ENCODE results near the gene GATAD2B. TPM values are rescaled to one million over a fixed set of nuclear protein-coding genes. Genes with fewer than 3 reads are reported as not detected.

GATAD2B gene
- total RNA-seq, 1 donor from 2014 or later = 48.4 TPM

DNA sequence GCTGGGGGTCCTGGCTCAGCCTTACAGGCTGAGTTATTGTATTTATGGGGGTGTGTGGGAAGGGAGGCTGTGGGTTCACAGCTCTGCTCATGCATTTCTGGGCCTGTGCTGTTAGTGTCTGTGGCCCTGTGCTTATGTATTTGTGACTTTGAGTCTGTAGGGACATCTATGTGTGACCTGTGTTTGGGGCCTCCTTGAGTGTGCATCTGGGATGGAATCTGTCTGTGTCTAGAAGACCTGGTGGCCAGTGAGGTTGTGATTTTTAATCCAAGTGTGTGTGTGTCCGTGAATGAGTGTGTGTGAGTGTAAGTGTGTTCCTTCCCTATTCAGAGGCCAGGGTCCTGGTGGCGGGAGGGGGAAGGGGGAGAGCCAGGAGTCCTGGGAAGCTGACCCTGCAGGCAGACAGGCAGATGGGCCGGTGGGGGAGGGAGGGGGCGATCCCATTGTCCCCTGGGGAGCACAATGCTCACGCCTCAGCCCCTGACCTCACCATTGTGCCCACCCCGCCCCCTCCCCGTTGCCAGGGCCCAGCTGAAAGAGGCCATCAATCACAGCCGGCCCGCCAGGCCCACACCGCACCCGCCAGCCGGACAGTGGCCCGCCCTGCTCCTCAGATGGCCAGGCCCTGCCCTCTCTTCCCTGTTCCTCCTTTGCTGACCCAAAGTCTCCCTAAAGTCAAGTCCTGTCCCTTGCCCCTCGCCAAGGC lies 128.0 kb downstream of the GATAD2B start:
- no peak for FAIRE-seq

GRCh38 chr1:153793973-153794615 lies 128.7 kb downstream of the GATAD2B start:
- no peak overlapping the region for H3K9ac ChIP-seq (ENCODE audit: low read length)
- H3K27ac ChIP-seq (ENCODE audit: low read depth, low read length) = no peak overlapping the region
- DNase-seq (ENCODE audit: low read depth) = no peak
- peaks cover 4% of the 10 kb centered on the region for H4K20me1 ChIP-seq (ENCODE audit: insufficient read depth, low read length)
- no peaks in the 10 kb centered on the region for H3K36me3 ChIP-seq (ENCODE audit: insufficient read depth, low read length)
- Mint-ChIP-seq H3K36me3 (ENCODE audit: low read depth, unreplicated experiment) (no peaks in the 10 kb centered on the region), H3K4me3 (ENCODE audit: unreplicated experiment) (no peak overlapping the region), H3K27me3 (ENCODE audit: low read depth, unreplicated experiment) (peaks cover 7% of the 10 kb centered on the region), H3K27ac (ENCODE audit: unreplicated experiment) (no peak overlapping the region), H3K9me3 (ENCODE audit: unreplicated experiment) (no peaks in the 10 kb centered on the region), H3K4me1 (ENCODE audit: low read depth, unreplicated experiment) (peaks cover 6% of the 10 kb centered on the region)
- H3K4me3 ChIP-seq (ENCODE audit: insufficient read depth, low read depth, low read length) = no peak overlapping the region
- no peak for FAIRE-seq
- no peak overlapping the region for H3K4me2 ChIP-seq (ENCODE audit: low read length)
- no peak for TF ChIP-seq CTCF (IDR thresholded peaks at IDR 0.05; ENCODE audit: insufficient read depth, low read depth, low read length)
- no peak for TF ChIP-seq EZH2 (IDR thresholded peaks at IDR 0.05; ENCODE audit: insufficient read depth, low read length)
- no peak overlapping the region for H2AFZ ChIP-seq (ENCODE audit: low read depth, low read length)
- H3K4me1 ChIP-seq (ENCODE audit: insufficient read depth, low read length) = peaks cover 16% of the 10 kb centered on the region
- H3K9me3 ChIP-seq (ENCODE audit: insufficient read depth, low read depth, low read length) = no peaks in the 10 kb centered on the region
- H3K27me3 ChIP-seq (ENCODE audit: insufficient read depth, low read length) = no peaks in the 10 kb centered on the region
- no peaks in the 10 kb centered on the region for H3K79me2 ChIP-seq (ENCODE audit: insufficient read depth, low read length)

More for the DNA sequence above, 128.0 kb downstream of the GATAD2B start:
- no peak overlapping the region for H3K4me3 Mint-ChIP-seq (ENCODE audit: unreplicated experiment)
- peaks cover 16% of the 10 kb centered on the region for H3K4me1 ChIP-seq (ENCODE audit: insufficient read depth, low read length)
- H3K9ac ChIP-seq (ENCODE audit: low read length) = no peak overlapping the region
- DNase-seq (ENCODE audit: low read depth) = no peak
- no peak overlapping the region for H3K27ac Mint-ChIP-seq (ENCODE audit: unreplicated experiment)
- no peaks in the 10 kb centered on the region for H3K9me3 Mint-ChIP-seq (ENCODE audit: unreplicated experiment)
- no peak overlapping the region for H3K27ac ChIP-seq (ENCODE audit: low read depth, low read length)
- no peaks in the 10 kb centered on the region for H3K79me2 ChIP-seq (ENCODE audit: insufficient read depth, low read length)
- peaks cover 6% of the 10 kb centered on the region for H3K4me1 Mint-ChIP-seq (ENCODE audit: low read depth, unreplicated experiment)
- no peak overlapping the region for H2AFZ ChIP-seq (ENCODE audit: low read depth, low read length)
- no peak overlapping the region for H3K4me3 ChIP-seq (ENCODE audit: insufficient read depth, low read depth, low read length)
- H3K4me2 ChIP-seq (ENCODE audit: low read length) = no peak overlapping the region
- H3K36me3 ChIP-seq (ENCODE audit: insufficient read depth, low read length) = no peaks in the 10 kb centered on the region
- TF ChIP-seq EZH2 (IDR thresholded peaks at IDR 0.05; ENCODE audit: insufficient read depth, low read length) (no peak), CTCF (IDR thresholded peaks at IDR 0.05; ENCODE audit: insufficient read depth, low read depth, low read length) (no peak)
- peaks cover 4% of the 10 kb centered on the region for H4K20me1 ChIP-seq (ENCODE audit: insufficient read depth, low read length)
- H3K36me3 Mint-ChIP-seq (ENCODE audit: low read depth, unreplicated experiment) = no peaks in the 10 kb centered on the region
- no peaks in the 10 kb centered on the region for H3K9me3 ChIP-seq (ENCODE audit: insufficient read depth, low read depth, low read length)
- no peaks in the 10 kb centered on the region for H3K27me3 ChIP-seq (ENCODE audit: insufficient read depth, low read length)
- peaks cover 7% of the 10 kb centered on the region for H3K27me3 Mint-ChIP-seq (ENCODE audit: low read depth, unreplicated experiment)

All from astrocyte (in vitro differentiated cells and primary cell).